ENCODE results near the gene FOXP3.

The FOXP3 gene

DNA sequence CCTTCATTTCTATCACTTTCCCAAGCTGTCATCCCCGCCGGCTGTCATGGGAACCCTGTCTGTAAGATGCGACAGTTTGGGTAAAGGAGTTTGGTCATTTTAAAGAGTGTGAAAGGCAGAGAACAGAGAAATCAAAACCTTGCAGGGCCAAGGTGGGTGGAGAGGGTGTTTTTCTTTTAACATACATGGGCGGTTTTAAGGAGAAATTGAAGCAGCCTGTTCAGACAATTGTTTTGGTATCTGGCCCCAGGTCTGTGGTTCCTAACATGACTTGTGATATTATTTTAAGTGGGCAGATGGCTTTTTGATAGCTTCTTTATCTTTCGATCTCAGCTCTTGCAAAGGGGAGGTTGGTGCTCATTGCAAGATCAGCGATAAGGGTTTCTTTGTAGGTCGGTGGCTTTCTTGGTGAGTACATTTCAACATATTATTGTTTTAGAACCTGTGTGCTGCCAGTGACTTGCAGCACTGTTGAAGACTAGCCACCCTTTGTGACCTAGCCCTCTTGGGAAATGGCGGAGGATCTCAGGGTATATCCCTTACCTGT lies 8.7 kb upstream of the FOXP3 start:
- DNase-seq (ENCODE audit: low read depth): no peak

DNA sequence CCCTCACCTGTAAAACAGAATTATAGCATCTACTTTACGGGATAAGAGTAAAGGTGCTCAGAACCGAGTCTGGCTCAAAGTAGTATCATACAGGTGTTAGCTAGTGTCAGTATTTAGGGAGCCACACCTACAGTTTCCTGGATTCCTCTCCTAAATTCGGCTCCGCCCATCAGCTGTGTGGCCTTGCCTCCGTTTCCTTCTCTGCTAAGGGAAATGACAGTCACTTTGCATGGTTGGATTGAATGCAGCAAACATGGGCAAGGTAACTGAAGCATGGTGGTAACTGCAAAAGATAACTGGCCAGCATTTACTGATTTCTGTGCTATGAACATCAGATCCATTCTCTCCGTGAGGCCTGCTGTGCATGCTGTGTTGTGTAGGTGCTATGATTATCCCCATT lies 7.9 kb upstream of the FOXP3 start:
- DNase-seq (ENCODE audit: low read depth): no peak

DNA sequence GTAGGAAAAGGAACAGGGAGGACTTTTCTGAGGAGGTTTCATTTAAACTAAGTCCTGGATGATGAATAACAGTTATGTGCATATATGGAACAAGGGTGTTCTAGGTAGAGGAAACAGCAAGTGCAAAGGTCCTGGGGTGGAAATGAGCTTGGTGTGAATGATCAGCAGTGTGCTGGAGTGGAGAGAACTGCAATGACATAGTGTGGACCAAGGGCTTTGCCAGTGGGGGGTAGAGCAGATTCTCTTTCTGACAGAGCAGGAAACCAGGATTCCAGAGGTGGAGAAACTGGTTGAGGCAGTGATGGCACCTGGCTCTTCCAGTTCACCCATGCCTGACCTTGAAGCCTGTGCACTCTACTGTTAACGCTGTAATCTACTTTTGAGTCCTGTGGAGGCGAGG lies 6.8 kb upstream of the FOXP3 start:
- DNase-seq (ENCODE audit: low read depth): no peak

DNA sequence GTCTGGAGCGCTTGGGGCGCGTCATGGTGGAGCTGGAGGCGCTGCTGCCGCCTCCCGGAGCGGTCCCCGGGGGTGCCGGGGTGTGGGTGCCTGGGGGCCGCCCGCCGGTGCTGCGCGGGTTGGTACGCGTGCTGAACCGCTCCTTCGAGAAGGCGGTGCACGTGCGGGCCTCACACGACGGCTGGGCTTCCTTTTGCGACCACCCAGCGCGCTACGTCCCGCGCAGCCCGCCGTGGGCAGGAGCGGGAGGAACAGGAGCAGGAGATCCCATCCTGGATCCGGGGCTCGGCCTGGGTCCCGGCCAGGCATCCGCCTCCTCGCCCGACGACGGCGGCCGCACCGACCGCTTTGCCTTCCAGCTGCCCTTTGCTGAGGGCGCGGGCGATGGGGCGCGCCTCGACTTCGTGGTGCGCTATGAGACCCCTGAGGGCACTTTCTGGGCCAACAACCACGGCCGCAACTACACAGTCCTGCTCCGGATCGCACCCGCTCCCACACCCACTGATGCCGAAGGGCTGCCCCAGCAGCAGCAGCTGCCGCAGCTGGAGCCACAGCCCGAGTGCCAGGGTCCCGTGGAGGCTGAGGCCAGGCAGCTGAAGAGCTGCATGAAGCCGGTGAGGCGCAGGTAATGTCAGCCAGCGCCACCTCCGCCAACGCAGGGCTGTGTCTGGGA lies 5.9 kb upstream of the FOXP3 start:
- no peak for DNase-seq (ENCODE audit: low read depth)

DNA sequence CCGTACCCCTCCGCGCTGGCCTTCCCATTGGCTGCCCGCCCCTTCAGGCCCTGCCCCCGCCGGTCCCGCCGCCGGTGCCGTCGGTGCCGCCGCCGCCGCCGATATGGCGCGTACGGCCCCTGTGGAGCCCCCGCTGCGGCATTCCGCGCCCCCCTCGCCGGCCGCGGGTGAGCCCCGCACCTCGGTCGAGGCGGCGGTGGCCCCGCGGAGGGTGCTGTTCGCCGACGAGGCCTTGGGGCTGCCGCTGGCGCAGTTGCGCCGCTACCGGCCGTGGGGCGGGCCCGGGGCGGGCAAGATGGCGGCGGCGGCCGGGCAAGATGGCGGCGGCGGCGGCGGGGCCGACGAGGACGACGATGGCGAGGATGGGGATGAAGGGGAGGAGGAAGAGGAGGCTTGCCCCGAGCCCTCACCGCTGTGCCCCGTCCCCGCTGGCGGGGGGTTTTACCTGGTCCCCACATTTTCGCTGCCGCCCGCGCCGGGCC lies 5.3 kb upstream of the FOXP3 start, which contains the start of gene PPP1R3F:
PPP1R3F (plus strand) TSS at position 27 of the 482 bp plus-strand sequence; CDS start at position 104, 77 bp downstream.
- DNase-seq (ENCODE audit: low read depth): no peak

DNA sequence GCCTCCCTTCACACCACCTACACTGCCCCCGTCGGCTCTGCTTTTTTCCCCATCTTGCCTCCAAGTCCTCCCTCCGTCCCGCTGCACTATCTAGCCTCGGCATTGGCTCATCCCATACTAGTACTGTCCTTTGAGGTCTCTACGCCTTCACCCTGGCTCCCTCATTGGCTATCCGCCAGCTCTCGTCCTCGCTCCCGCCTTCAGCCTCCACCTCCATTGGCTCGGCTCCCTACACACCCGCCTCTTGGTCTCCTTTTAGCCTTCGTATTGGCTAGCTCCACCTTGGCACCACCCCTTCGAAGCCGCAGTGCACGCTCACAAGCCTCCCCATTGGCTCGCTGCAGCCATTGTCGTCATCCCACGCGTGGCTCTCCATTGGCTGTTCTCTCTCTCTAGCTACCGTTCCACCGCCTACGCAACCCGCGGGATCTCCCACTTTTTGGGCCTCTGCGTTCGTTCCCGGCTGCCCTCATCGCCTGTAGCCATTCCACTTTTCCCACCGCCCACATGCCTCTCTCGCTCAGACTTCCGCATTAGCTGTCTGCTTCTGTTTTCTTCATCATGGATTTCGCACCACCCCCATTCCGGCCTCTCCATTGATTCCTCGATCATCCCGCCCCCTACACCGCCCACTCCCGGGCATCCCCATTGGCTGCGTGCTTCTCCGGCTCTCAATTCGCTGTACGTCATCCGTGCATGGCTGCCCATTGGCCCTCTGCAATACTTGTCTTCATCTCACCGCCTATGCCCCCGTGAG lies 4.7 kb upstream of the FOXP3 start:
- peak; percentile 95 for DNase-seq (ENCODE audit: low read depth)

DNA sequence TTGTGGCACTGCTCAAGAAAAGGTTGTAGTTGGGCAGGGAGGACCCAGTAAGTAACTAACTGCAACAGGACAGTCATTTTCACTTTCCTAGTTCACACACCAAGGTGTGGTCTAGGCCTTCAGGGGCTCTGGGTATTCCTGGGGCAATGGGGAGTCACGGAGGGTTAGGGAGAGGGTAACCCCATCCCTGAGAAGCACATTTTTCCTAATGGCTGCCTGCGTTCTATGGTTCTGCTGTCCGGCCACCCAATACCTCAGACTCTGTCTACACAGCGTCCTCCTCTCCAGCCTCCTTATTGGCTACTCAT lies 4.1 kb upstream of the FOXP3 start:
- no peak for DNase-seq (ENCODE audit: low read depth)

DNA sequence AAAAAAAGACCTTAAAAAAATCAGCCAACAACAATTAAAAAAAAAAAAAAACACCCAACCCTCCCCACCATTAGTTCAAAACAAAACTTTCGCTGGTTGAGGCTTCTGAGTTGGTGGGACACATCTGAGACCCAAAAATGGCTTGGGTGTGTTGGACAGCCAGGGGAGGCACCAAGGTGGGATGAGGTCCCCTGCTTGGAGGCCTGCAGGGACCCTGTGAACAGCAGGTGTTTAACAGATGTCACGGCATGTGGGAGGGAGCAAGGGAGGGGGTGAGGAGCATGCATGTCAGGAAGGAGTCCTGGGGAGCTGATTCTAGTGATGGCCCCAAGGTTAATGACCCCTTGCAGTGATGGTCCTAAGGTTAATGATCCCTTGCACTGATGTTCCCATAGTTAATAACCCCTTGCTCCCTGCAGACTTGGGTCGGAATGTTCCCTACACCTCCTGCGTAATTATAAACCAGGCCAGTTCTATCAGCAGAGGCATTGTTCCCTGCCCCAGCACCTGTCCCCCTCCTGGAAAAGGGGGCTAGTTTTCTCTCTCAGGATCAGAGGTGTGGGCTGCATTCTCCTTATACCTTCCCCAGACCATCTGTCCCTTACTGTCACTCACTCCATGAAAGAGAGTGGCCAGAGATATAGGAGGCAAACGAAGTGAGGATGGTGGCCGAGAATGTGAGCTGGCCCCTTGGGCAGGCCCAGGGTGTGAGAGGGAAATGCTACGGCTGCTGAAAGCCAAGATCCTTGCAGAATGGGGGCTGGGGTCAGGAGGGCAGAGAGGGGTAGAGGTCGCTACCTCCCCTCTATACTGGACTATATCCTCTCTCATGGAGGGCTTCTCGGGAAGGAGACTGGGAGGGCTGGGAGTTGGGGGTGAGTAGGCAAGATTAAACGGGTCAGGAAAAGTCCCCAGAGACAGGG lies 2.3 kb upstream of the FOXP3 start:
- DNase-seq (ENCODE audit: low read depth): no peak

DNA sequence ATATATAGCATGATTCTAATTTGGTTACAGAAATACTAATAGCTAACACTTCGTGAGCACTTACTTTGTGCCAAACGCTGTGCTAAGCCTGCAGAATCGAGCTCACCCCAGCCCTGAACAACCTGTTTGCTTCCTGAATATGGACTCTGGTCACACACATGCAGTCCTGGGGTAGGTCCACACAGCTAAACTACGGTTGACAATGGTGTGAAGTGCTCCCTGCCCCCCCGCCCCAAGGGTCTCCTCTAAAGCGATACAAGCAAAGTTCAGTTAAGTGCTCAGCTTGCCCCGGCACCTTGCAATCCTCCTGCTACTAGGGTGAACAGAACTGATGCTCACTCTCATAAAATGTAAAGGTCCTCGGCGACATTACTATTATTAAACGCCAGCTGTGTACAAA lies 879 bp downstream of the FOXP3 start:
- no peak for DNase-seq (ENCODE audit: low read depth)

DNA sequence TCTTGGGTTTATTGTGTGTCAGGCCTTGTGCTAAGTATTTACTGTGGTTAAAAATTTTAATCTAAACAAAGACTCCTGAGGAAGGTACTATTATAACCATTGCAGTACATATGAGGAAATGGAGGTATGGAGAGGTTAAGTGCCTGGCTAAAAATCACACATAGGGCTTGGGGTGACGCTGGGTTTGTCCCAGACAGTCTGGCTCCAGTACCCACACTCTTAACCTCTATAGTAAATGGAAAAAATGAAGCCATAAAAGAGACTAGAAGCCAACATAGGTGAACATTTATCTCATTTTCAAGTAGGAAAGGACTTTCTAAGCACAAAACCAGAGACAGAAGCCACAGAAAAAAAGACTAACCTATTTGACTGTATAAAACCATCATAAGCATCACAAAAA lies 1.9 kb downstream of the FOXP3 start:
- DNase-seq (ENCODE audit: low read depth): no peak

DNA sequence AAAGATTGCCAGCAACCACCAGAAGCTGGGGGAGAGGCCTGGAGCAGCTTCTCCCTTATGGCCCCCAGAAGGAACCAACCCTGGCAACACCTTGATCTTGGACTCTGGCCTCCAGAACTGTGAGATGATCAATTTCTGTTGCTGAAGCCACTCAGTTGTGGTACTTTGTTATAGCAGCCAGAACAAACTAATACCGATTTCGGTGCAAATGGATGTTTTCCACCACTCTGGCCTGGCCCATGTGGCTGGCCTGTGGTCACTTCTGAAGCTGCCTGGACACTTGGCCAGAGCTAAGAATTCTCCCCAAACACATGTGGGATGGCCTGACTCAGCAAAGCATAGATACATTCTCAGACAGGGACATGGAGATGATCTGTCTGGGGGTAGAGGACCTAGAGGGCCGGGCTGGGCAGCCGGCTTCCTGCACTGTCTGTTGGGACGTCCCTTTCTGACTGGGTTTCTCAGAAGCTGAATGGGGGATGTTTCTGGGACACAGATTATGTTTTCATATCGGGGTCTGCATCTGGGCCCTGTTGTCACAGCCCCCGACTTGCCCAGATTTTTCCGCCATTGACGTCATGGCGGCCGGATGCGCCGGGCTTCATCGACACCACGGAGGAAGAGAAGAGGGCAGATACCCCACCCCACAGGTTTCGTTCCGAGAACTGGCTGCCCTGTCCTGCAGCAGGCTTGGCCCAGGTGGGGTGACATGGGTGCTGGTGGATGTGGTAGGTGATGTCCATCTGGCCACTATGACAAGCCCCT lies 4.1 kb downstream of the FOXP3 start:
- DNase-seq (ENCODE audit: low read depth): no peak

DNA sequence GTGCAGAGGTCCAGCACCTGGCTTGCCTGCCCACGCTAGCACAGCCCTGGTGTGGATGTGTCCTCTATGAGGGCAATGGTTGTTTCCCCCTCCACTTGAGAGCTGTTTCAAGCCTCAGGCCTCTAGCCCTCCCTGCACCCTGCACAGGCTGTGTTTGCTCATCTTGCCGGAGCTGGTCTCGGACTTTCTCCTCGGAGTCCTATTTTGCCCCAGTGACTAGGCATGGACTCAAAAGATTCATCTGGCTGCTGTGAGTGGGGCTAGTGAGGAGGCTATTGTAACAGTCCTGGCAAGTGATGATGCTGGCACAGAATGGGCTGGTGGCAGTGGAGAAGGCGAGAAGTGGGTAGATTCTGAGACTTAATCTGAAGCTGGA lies 5.8 kb downstream of the FOXP3 start:
- DNase-seq (ENCODE audit: low read depth): no peak

DNA sequence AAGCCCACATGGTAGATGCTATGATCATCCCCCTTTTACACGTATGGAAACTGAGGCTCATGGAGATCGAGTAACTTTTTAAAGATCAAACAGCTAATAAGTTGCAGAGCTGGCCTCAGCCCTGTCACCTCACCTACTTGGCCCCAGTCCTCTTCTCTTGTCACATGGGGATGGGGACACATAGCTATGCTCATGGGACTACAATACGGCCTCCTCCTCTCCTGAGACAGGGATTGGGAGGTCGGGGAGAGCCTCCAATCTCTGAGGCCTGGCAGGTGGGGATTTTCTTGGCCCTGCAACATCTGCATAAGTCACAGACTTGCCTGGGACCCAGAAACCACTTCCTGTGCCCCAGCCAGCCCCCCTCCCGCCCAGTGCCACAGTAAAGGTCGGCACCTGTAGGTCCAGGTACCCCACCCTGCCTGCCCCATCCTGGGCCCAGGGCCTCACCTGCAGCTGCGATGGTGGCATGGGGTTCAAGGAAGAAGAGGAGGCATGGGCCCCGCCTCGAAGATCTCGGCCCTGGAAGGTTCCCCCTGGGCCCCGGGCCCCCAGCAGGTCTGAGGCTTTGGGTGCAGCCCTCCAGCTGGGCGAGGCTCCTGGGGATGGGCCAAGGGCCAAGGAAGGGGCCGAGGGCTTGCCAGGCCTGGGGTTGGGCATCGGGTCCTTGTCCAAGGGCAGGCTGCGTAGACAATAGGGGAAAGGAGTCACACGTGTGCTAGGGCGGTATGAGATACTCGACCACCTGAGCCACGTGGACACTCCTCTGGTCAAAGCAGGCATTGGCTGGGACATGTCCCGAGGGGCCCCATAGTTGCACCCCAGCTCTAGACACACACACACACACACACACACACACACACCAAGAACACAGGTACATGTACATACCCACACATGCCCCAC lies 6.4 kb downstream of the FOXP3 start:
- DNase-seq (ENCODE audit: low read depth): no peak

DNA sequence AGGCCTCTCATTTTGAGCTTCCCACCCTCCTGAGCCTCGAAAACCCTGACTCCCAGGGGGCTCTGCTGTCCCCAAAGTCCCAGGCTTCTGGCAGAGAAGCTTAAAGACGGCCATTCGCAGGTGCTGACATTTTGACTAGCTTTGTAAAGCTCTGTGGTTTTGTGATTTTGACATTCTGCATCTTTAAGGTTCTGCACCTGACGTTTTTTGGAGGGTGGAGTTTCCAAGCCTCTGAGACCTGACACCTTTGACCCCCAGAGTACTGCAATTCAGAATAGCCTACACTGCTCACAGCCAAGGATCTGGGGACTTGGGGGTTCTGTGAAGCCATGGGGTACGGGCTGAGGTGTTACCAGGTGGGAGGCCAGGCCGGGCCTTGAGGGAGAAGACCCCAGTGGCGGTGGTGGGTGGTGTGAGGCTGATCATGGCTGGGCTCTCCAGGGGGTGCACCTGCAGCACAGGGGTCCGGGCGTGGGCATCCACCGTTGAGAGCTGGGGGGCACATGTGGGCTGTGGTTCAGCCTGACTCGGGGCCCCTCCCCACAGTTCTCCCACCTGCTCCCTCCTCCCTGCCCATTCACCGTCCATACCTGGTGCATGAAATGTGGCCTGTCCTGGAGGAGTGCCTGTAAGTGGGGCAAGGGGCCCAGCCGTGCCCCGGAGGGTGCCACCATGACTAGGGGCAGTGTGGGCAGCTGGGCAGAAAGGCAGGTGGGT lies 7.3 kb downstream of the FOXP3 start:
- no peak for DNase-seq (ENCODE audit: low read depth)

DNA sequence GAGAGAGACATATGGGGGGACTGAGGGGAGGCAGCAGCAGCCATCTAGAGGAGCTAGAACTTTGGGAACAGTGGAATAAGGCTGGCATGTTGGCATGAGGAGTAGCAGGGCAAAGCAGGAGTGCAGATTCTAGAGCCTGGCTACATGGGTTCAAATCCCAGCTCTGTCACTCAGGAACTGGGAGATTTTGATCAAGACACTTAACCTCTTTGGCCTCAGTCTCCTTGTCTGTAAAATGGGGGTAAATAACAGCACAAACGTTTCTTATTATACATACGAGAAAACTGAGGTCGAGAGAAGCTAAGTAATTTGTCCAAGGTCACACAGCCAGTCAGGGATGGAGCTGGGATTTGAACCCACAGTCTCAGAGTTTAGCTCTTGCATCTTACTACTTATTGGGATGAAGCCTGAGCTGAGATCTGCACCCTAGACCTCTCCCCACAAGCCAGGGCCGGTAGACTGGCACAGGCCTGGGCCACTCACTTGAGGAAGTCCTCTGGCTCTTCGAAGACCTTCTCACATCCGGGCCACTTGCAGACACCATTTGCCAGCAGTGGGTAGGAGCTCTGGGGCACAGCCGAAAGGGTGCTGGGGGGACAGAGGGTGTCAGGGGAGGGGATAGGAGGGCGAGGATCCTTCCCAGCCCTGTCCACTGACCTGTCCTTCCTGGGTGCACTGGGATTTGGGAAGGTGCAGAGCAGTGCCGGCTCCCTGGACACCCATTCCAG lies 8.1 kb downstream of the FOXP3 start:
- DNase-seq (ENCODE audit: low read depth): no peak

DNA sequence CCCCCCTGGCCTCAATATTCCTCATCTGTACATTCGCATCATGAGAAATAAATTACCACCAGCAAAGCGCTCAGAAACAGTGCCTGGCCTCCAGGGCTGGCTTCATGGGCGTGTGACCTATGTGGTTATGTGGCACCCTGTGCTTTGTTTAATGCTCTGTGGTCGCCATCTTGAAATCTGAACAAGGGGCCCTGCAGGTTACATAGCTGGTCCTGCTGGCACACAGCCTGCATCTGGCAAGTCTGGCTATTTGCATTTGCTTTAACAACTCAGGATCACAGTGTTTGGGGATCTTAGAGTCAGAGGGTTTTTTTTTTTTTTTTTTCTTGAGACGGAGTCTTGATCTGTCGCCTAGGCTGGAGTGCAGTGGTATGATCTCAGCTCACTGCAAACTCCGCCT lies 9.9 kb downstream of the FOXP3 start:
- no peak for DNase-seq (ENCODE audit: low read depth)

DNA sequence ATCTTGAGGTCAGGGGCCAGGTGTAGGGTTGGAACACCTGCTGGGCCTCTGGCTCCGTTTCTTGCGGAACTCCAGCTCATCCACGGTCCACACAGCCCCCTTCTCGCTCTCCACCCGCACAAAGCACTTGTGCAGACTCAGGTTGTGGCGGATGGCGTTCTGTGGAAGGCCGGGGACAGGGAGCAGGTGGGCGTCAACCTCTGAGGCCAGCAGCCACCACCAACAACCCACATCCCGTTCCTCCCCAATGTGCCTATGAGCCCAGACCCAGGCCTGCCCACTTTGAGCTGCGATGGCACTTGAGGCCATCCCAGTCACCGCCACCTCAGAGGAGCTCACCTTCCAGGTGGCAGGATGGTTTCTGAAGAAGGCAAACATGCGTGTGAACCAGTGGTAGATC lies 13.2 kb downstream of the FOXP3 start:
- no peak for DNase-seq (ENCODE audit: low read depth)

DNA sequence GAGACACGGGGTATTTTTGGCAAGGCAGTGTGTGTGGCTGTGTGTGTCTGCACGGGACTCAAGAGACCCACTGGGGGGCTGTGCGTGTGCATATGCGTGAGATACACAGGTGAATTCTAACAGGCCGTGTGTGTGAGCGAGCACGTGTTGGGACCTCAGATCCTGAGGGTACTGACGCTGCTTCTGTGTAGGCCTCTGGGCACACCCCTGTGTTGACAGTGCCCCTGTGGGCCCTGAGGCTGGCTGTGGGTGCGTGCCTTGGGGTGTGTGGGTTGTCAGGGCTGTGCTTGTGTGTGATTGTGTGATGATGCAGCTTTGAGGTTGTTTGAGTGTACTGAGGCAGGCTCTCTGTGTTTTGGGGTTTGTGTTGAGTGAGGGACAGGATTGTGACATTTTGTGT lies 13.9 kb downstream of the FOXP3 start:
- DNase-seq (ENCODE audit: low read depth): no peak

DNA sequence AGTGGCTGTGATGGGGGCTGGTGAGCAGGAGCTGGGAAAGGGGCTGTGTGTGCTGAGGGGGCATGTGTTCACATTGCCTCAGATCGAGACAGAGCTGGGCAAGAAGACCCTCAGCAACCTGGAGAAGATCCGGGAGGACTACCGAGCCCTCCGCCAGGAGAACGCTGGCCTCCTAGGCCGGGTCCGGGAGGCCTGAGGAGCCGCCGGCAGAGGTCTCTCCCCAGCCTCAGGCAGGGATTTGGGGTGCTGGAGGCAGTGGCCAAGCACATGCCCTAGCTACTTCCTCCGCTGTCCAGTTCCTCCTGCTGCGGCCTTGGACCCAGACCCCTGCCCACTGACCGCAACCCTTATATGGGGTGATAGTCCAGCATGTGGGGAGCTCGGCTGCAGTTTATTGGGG lies 14.4 kb downstream of the FOXP3 start:
- DNase-seq (ENCODE audit: low read depth): no peak

Measured in stromal cell of bone marrow (primary cell).